GM03348 (cell line): ENCODE data around the gene RPS28.
"Not testable (repeated sequence)": the region's sequence is repeated elsewhere in the genome, so short reads cannot be mapped to it uniquely, and the experiment has no call there.

Experiments used
- DNase-seq: peaks from one replicate; pipeline ENCODE4 v3.0.0; 2012; ENCODE audit warnings: low spot score

Gene RPS28

GRCh38 chr19:8320564-8321066 lies 681 bp upstream of the RPS28 start:
- DNase-seq: no peak

- DNase-seq: no peak
These were observed 816 bp downstream of the RPS28 start for GRCh38 chr19:8321986-8322637.

GRCh38 chr19:8322638-8322997 lies 1.3 kb downstream of the RPS28 start:
- DNase-seq: no peak

- no peak for DNase-seq
These were observed 2.5 kb downstream of the RPS28 start for GRCh38 chr19:8323781-8324185.

GRCh38 chr19:8324186-8325050 lies 3.1 kb downstream of the RPS28 start:
- no peak for DNase-seq

GRCh38 chr19:8325454-8325853 lies 4.2 kb downstream of the RPS28 start:
- no peak for DNase-seq

- DNase-seq: no peak
These were observed 8.7 kb downstream of the RPS28 start for GRCh38 chr19:8329996-8330395.

GRCh38 chr19:8331263-8331845 lies 10.1 kb downstream of the RPS28 start:
- DNase-seq: no peak

GRCh38 chr19:8332976-8333766 lies 11.9 kb downstream of the RPS28 start:
- no peak for DNase-seq

GRCh38 chr19:8333767-8334457 lies 12.6 kb downstream of the RPS28 start:
- no peak for DNase-seq

GRCh38 chr19:8334458-8335342 lies 13.4 kb downstream of the RPS28 start:
- DNase-seq: peak; percentile 73

- DNase-seq: no peak
These were observed 14.2 kb downstream of the RPS28 start for GRCh38 chr19:8335343-8336071.

- no peak for DNase-seq
These were observed 14.8 kb downstream of the RPS28 start for GRCh38 chr19:8336072-8336569.

GRCh38 chr19:8336660-8337059 lies 15.4 kb downstream of the RPS28 start:
- DNase-seq: no peak

GRCh38 chr19:8337728-8338127 lies 16.4 kb downstream of the RPS28 start:
- no peak for DNase-seq

GRCh38 chr19:8338835-8339234 lies 17.5 kb downstream of the RPS28 start:
- no peak for DNase-seq

- no peak for DNase-seq
These were observed 19.2 kb downstream of the RPS28 start for GRCh38 chr19:8340341-8341096.

GRCh38 chr19:8341504-8341903 lies 20.2 kb downstream of the RPS28 start:
- not testable (repeated sequence) for DNase-seq

- DNase-seq: no peak
These were observed 21.0 kb downstream of the RPS28 start for GRCh38 chr19:8342316-8342683.
